ENCODE results near the gene ARVCF.

GRCh38 chr22:19991395-19991644, 25.3 kb downstream of the ARVCF start:
- no peak for TF ChIP-seq CTCF (IDR thresholded peaks at IDR 0.05)
- no peak for TF ChIP-seq EP300 (IDR thresholded peaks at IDR 0.05)
